Choroid plexus epithelial cell (primary cell): ENCODE results near the gene COX4I1.

Source experiments
- DNase-seq: peaks from one replicate; pipeline ENCODE4 v3.0.0-alpha.2; 2010; ENCODE audit warnings: low read depth
- H3K4me3 ChIP-seq: 2 replicates; pipeline ENCODE4 v1.5.1; 2011; ENCODE audit warnings: low read depth, mild to moderate bottlenecking, control low read depth, low read length, moderate library complexity
- TF ChIP-seq, protein P1 (sequence below): conservative IDR thresholded peaks from 2 replicates; pipeline ENCODE4 v1.5.1; 2011; ENCODE audit warnings: low read depth, mild to moderate bottlenecking, control low read depth, inconsistent platforms, low read length, moderate library complexity

Gene COX4I1

DNA sequence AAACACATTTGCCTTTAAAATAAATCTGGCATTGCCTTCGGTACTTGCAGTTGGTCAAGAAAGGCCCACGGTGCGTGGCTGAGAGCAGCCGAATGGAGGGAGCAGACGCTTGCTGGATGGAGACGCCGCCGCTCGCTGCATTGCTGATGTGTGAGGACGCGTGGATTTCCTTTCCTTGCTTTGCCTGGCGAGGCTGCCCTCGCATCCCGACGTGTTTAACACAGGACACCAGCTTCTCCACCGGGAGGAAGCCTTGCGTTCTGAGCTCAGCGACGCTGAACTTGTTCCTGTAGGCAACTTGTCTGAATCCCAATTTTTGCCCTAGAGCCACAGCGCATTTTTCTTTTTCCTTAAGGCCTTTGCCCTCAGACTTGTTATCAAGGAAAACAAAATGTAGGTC, 45.8 kb downstream of the COX4I1 start:
- H3K4me3 ChIP-seq: no peak overlapping the region
- DNase-seq: no peak
- TF ChIP-seq, protein P1, sequence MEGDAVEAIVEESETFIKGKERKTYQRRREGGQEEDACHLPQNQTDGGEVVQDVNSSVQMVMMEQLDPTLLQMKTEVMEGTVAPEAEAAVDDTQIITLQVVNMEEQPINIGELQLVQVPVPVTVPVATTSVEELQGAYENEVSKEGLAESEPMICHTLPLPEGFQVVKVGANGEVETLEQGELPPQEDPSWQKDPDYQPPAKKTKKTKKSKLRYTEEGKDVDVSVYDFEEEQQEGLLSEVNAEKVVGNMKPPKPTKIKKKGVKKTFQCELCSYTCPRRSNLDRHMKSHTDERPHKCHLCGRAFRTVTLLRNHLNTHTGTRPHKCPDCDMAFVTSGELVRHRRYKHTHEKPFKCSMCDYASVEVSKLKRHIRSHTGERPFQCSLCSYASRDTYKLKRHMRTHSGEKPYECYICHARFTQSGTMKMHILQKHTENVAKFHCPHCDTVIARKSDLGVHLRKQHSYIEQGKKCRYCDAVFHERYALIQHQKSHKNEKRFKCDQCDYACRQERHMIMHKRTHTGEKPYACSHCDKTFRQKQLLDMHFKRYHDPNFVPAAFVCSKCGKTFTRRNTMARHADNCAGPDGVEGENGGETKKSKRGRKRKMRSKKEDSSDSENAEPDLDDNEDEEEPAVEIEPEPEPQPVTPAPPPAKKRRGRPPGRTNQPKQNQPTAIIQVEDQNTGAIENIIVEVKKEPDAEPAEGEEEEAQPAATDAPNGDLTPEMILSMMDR: no peak

DNA sequence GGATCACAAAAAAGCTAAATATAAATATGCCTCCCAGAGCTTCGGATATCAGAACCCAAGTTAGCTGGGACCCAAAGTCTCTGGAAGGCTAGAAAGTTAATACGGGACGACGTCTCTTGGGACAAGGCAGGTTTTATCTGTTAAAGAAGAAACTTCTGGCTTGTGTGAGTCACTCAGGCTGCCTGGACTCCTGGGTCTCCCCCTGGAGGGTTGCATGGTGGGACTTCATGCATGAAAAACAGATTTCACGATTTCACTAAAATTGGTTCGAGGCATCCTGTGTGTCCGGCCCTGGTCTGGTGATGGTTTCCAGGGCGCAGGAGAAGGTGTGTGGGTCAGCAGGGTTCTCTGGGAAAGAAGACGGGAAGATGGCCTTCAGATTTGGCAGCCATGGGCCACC, 47.0 kb downstream of the COX4I1 start:
- DNase-seq: no peak
- H3K4me3 ChIP-seq: no peak overlapping the region
- TF ChIP-seq, protein P1: no peak

DNA sequence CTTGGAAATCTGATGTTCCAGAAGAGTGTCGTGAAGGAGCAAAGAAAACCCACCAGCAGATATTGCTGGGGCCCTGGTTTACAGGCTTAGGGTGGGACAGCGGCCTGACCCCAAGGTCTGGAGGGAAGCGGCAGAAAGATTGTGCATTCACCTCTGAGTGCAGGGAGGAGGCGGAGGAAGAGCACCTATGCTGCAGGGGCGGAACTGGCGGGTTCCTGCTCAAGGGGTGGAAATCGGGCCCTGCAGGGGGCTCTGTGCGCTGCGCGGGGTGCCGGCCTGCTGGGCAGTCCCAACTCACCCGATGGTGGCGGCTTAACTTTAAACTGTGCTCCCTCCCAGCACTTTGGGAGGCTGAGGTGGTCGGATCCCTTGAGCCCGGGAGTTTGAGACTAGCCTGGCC, 47.5 kb downstream of the COX4I1 start:
- TF ChIP-seq, protein P1: no peak
- no peak for DNase-seq
- H3K4me3 ChIP-seq: no peak overlapping the region

DNA sequence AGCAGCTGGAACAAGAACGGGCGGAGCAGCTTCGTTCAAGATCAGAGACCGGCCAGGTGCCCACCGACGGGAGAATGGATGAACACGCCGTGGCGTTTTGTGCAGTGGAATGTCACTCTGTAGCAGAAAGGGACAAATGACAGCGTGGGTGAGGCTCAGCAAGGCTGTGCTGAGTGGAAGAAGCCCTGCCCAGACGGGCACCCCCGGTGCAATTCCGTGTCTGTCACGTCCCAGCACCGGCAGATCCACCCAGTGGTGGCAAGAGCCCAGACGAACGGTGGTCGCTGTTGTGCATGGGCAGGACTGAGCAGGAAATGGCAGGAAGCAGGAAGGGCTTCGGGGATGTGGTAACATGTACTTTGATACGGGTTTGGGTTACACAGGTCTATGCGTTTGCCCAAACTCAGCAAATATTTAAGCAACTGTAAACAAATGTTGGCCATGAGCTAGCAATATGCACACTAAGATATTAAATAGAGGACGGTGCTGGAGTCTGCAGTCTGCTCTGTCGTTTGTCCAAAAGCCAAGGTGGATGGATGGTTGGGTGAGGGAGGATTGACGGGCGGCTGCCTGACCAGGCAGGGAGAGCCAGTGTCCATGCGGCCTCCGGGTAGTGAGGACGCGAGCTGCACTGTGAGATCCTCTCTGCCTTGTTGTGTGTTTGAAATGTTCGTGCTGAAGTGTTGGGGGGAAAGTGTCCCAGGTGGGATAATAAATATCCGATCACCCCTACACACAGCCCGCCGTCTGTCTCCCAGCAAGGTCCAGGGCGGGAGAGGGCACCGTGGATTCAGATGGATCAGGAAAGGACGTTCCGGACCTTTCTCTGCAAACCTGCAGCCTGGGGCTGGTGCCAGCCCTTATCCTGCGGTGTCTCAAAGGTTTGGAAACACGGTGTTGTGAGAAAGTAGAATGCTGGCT, 48.4 kb downstream of the COX4I1 start:
- TF ChIP-seq, protein P1: no peak
- no peak for DNase-seq
- no peak overlapping the region for H3K4me3 ChIP-seq

DNA sequence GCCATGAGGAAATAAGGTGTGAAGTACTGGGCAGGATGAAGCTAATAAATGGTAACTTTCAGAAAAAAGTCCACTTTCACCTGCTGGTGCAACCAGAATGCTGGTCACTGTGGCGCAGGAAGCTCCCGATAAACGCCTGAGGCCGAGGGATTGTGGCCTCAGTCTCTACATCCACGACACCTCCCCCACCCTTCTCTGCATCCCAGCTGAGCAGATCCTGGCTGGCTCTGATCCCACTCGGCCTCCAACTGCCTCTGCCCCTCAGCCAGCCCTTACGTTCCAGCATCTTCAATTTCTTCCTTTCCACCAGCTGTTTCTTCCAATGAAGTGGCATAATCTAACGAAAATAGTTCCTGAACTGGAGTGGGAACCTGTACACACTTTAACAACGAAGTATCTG, 49.5 kb downstream of the COX4I1 start:
- no peak overlapping the region for H3K4me3 ChIP-seq
- TF ChIP-seq, protein P1: no peak
- no peak for DNase-seq

DNA sequence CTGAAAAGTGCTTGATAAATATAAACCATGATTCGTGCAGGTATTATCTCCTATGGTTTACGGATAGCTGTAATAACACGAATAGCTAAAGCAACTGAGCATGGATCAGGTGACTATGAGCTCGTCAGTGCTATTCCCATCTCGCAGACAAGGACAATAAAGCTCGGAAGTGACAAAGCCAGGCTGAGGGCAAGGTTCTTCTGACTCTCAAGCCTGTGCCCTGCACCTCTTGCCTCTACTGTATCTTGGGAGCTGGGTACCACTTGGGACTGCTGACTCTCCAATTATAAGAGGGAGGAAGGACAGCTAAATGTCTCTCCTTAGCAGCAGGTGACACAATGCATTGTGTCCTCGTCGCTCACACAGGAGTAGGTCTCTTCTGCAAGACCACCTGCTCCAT, 49.9 kb downstream of the COX4I1 start:
- no peak for DNase-seq
- TF ChIP-seq, protein P1: no peak
- H3K4me3 ChIP-seq: no peak overlapping the region
